Glomerular visceral epithelial cell (primary cell): ENCODE data around the gene PLCD1.
"Not testable (repeated sequence)": the region's sequence is repeated elsewhere in the genome, so short reads cannot be mapped to it uniquely, and the experiment has no call there.

Experiments
- DNase-seq: peaks from one replicate; pipeline ENCODE4 v3.0.0-alpha.2; 2016; ENCODE audit errors: extremely low spot score

Gene PLCD1

DNA sequence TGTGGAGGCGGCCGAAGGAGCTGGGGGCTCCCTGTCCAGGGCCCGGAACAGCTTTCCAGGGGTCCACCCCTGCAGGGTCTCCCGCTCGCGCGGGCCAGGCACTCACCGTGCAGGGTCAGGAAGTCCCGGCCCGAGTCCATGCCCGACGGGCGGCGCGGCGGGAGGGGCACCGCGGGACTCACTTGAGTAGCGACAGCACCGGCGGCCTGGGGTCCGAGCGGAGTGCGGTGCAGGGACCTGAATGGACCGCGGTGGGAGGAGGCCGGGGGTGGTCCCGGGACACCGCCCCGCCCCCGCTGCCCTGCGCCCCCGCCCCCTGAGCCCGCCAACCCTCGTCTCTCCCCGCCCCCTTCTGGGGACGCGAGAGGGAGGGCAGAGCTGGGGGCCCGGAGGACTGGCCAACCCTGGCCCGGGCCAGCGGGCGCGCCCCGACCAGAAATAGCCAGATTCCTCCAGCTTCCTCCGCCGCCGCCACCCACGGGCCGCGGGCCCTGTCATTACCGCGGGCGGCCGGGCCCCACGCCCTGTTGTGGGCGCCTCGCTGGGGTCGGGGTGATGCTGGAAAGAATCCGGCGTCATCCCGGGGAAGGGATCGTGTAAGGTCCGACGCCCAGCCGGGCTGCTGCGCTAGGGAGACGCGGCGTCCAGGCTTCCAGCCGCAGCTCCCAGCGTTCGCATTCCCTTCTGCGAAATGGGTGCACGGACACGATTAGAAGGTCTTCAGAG is at the start of gene PLCD1:
Gene PLCD1 (minus strand): TSS at position 243 of the 726 bp plus-strand sequence. CDS start 103 bp downstream, at position 140.
- peak; percentile 47 for DNase-seq

DNA sequence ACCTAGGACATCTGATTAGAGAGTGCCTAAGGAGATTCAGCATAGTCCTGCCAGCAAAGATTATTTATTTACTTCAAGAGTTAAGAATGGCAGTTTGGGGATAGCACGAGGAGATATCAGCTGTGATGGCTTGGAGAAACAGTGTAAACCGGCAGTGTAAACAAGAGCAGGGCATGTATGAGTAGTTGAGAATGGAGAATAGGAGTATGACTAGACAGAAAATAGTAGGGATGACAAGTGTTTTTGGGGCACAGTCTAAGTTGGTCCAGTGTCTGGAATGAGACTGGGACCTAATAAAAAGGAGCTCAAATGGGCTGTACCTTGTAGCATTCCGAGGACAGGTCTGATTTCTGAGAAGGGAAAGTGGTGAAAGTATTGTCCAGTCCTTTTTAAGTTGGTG is 47.6 kb upstream of the PLCD1 start:
- not testable (repeated sequence) for DNase-seq

DNA sequence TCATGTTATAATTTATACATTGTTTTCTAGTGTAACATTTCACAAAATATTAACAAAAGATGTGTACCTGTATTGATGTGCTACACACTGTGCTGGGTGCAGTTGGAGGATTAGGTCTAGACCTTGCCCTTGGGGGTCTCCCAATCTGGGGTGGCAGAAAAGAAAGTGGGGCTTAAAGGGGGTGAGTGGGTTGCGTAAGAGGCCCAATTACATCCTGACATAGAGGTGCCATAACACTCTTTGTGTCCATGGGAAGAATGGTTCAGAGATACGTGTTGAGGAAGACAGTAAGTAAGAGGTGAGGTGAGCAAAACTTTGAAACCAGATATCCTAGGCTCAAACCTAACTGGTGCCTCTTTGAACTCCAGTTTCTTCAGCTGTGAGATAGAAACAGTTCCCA is 40.6 kb upstream of the PLCD1 start:
- DNase-seq: no peak

DNA sequence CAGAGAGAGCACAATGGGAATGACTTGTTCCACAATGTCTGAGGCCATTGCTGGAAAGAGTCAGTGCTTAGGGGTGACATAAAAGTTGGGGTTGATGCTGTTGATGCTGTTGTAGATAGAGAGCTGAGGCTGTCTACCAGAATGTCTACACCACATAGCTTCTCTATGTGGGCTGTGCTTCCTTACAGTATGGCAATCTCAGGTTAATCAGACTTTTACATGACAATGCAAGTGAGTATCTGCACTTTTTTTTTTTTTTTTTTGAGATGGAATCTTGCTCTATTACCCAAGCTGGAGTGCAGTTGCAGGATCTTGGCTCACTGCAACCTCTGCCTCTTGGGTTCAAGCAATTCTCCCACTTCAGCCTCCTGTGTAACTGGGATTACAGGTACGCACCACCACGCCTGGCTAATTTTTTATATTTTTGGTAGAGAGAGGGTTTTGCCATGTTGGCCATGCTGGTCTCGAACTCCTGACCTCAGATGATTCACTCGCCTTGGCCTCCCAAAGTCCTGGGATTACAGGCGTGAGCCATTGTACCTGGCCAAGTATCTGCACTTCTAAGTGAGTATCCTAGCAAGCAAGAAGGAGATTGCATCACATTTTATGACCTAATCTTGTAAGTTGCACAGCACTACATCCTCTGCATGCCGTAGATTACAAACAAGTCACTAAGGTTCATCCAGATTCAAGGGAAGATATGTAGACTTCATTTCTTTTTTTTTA is 38.2 kb upstream of the PLCD1 start:
- no peak for DNase-seq

DNA sequence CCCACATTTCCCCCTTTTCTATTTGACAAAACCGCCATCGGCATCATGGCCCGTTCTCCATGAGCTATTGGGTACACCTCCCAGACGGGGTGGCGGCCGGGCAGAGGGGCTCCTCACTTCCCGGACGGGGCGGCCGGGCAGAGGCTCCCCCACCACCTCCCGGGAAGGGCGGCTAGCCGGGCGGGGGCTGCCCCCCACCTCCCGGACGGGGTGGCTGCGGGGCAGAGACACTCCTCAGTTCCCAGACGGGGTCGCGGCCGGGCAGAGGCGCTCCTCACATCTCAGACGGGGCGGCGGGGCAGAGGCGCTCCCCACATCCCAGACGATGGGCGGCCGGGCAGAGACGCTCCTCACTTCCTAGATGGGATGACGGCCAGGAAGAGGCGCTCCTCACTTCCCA is 35.0 kb upstream of the PLCD1 start:
- DNase-seq: not testable (repeated sequence)

DNA sequence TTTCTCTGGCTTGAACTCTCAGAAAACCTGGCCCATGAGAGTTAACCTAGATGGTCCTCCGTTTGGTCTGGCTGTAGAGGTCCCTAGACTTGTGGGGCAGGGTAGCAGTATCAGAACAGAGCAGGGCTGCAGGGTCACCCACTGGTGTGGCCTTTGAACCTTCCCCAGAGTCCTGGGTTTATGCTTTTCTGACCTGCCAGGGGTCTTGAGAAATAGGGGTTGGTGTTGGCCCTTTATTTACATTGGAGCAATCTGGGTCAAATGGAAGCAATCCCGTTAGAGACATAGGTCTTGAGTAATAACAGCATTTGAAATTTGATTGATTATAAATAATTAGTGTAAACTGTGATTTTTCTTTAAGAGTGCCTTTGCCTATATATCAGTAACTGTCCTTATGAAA is 33.4 kb upstream of the PLCD1 start:
- no peak for DNase-seq

DNA sequence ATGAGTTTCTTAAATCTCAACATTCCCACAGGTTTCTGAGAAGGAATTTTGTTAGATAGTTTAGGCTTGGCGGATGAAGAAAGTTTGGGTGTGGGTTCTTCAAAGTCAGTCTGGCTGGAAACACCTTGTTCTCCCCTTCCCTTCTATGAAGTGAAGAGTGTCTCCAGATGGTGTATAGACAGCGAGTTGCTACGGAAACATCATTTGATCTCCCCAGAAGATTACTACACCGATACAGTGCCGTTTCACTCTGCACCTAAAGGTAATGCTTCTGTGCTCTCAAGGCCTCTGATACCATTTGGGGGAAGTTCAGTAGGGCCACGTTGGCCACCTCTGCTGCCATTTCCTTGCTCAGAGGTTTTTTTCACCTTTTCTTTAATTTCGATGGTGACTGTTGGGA is 30.1 kb upstream of the PLCD1 start:
- no peak for DNase-seq

DNA sequence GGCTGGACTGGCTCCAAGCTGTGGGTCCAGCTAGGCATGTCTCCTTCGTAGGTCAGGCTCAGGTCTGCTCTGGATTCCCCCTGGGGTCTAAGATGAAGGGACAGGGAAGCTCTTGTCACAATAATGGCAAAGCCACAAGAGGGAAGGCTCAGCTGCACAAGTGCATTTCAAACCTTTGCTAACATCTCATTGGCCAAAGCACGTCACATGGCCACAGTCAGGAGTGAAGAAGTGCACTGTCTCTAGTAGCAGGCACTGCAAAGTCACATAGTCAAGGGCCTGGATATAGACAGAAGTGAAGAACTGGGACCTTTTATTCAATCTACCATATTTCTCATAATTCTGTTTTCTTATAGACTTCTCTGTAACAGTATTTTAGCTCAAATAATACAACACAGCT is 29.7 kb upstream of the PLCD1 start:
- no peak for DNase-seq

DNA sequence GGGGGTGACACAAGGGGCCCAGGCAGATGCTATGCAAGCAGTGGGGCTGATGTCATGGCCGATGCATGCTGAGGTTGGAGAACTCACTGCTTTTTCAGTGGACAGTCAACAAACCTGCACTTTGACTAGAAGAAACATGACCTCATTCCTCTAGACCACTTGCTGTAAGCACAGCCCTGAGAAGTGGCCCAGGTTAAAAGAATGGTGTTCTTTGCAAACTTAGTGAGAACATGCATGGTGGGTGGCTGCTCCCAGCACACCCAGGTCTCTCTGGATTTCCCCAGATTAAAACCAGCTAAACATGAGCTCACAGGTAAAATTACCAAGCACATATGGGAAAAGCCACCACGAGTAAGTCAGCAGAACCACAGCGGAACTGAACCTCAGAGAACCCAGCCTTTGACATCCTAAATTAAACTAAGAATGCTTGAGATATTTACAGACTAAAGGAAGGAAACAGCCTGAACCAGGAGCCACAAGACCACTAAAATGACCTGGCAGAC is 25.1 kb upstream of the PLCD1 start:
- no peak for DNase-seq

DNA sequence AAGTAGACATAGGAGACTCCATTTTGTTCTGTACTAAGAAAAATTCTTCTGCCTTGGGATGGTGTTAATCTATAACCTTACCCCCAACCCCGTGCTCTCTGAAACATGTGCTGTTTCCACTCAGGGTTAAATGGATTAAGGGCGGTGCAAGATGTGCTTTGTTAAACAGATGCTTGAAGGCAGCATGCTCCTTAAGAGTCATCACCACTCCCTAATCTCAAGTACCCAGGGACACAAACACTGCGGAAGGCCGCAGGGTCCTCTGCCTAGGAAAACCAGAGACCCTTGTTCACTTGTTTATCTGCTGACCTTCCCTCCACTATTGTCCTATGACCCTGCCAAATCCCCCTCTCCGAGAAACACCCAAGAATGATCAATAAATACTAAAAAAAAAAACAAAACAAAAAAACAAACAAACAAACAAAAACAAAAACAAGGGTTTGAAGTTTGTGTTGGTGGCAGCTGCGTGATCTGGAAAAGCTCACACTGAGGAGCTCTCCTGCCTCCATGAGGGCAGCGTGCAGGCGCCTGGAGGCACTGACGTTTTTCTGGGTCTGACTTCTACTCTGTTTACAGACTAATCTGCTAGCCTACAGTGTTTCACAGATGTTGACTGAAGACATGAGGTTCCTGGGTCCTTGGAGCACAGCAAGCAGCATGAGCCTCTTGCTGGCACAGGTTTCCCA is 24.5 kb upstream of the PLCD1 start:
- DNase-seq: not testable (repeated sequence)

DNA sequence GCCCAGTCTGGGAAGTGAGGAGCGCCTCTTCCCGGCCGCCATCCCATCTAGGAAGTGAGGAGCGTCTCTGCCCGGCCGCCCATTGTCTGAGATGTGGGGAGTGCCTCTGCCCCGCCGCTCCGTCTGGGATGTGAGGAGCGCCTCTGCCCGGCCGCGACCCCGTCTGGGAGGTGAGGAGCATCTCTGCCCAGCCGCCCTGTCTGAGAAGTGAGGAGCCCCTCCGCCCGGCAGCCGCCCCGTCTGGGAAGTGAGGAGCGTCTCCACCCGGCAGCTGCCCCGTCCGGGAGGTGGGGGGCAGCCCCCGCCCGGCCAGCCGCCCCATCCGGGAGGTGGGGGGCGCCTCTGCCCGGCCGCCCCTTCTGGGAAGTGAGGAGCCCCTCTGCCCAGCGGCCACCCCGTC is 23.8 kb upstream of the PLCD1 start:
- not testable (repeated sequence) for DNase-seq

DNA sequence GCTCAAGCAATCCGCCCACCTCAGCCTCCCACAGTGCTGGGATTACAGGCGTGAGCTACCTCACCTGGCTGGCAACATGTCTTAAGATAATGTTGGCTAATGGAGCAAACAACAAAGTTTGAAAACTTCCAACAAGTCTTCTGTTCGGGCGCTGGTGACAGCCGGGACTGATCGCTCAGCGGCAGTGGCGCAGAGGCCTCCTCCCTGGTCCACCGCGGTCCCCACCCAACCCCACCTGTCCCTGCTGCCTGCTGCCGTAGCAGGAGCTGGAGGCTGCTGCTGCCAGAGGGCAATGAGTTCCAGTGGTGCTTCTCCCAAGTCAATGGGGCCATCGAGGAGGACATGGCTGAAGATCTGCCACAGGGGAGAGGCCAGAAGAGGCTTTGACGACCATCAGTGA is 21.7 kb upstream of the PLCD1 start:
- no peak for DNase-seq

DNA sequence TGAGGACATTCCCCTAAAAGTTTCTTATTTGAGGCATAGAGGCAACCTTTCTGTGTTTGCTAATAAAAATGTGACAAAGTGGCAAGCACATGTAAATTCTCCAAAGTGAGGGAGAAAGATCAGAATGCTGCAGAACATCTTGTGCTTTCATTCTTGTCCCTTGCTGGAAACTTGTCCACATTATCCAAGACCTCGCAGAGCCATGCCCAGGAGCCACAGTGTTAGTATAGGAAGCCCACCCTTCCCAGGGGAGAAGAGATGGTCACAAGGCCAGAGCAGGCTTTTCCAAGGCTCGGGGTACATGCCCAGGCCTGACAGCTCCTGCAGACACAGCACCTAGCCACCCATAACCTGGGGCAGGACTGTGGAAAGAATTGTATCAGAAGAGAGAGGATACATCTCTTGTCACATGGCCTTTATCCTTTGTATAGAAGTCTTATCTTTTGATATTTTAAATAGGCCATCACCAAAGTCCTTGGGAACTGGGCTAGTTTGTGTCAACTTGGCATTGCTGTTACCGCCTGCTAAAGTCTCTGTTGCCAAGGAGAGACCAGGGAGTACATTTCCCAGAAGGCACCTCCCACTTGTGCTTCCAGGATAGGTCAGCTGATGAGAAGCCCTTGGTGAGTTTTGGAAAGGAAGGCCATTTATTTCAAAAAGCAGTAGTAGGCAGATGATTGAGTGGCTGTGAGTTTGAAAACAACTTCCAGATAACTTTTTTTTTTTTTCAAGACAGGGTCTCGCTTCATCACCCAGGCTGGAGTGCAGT is 20.1 kb upstream of the PLCD1 start:
- no peak for DNase-seq

DNA sequence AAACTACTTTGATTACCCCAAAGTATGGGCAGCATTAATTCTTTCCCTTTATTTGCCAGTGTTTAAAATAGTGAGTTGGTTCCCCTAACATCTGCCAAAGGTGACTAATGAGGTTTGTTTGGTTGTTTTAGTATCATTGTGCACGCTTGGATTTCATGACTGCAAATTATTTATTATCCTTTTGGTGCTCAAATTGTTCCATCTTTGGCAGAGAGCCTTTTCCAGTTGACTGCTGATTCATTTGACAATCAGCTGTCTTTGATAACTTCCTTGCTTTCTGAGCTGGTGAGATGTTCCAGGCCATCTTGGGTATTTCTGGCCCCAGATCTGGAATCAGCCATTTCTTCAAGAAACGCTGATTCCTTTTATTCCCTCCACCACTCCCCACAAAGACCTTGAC is 18.5 kb upstream of the PLCD1 start:
- no peak for DNase-seq

DNA sequence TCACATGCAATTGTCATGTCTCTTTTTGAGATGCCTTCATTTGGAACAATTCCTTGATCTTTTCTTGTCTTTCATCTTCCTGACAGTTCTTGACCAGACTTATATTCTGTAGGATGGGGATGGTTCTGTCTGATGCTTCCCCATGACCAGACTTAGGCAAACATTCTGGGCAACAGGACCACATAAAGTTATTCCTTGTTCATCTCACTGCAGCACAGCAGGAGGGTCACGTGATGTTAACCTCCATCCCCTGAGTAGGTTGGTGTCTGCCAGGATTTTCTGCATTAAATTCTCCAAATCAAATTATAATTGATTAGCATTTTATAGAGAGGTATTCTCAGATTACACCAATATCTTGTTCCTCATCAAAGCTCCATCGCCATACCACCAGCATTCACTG is 17.4 kb upstream of the PLCD1 start:
- no peak for DNase-seq

DNA sequence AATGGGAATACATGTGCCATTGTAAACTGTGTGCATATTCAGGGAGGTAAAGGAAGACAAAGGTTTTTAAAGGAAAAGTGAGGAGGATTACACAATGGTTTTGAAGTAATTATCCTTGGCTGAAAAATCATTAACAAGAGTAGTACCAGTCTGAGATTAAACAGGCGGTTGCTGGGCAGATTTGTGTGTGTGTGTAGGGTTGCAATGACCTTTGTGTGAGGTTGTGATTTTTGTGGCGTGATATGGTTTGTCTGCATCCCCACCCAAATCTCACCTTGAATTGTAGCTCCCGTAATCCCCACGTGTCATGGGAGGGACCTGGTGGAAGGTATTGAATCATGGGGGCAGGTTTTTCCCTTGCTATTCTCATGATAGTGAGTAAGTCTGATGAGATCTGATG is 16.6 kb upstream of the PLCD1 start:
- DNase-seq: no peak

DNA sequence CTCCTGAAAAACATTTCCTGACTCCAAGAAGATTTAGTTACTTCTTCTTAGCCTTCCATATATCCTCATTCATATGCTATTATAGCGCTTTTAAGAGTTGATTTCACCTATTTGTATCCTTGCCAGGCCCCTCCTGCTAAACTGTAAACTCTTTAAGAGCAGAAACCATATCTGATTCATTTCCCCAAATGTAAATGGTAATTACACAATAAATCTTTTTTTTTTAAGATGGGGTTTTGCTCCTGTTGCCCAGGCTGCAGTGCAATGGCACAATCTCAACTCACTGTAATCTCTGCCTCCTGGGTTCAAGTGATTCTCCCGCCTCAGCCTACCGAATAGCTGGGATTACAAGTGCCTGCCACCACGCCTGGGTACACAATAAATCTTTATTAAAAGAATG is 14.0 kb upstream of the PLCD1 start:
- DNase-seq: no peak

DNA sequence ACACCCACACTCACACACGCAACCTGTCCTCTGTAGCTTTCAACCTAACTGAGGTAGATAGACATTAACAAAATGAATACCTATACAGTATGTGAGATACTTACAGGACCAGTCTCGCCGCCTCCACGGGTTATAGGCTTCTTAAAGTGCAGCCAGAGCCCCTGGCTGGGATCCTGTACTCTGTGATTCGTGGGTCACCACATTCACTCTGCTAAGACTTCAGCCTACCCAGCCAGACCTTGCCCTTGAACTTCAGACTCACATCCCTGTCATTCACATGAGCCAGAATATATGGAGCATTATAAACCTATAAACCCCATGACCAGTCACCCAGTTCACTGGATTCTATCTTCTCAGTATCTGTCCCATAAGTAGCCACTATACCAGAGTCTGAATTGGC is 11.0 kb upstream of the PLCD1 start:
- DNase-seq: no peak

DNA sequence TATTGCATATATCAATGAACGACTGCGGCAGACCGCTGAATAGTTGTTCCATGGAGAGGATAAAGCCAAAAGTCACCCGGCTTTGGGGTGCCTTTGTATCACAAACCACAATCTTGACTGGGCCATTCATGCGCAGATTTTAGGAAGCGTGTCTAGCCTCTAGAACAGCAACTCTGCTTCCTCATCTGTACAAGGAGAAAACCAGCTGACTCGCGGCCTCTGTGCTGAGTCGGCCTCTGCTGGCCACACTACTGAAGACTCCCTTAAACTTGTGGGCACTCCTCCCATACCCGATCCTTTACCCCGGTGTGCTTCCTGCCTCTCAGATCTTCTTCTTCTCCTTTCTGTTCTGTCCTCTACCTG is 10.4 kb upstream of the PLCD1 start:
- no peak for DNase-seq

DNA sequence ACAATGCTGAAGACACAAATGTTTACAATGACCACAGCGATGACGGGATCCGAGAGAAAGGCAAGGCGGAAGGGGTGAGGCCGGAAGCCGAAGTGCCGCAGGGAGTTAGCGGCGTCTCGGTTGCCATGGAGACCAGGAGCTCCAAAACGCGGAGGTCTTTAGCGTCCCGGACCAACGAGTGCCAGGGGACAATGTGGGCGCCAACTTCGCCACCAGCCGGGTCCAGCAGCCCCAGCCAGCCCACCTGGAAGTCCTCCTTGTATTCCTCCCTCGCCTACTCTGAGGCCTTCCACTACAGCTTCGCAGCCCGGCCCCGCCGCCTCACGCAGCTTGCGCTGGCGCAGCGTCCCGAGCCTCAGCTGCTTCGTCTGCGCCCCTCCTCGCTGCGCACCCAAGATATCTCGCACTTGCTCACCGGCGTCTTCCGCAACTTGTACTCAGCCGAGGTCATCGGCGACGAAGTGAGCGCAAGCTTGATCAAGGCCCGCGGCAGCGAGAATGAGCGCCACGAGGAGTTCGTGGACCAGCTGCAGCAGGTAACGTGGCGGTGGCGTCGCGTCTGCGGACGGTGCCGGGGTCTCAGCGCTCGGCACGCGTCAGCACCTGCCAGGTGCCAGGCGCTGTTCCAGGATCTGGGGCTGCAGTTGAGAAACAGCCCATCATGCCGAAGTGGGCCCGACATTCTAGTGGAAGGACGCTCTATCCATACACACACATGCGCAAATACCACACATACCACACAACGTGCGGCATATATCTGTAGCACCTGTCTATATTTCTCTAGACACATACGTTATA is 9.9 kb upstream of the PLCD1 start, which contains the start of gene DLEC1:
Gene DLEC1 (plus strand): TSS at position 108 of the 798 bp plus-strand sequence. CDS start 18 bp downstream, at position 126.
- no peak for DNase-seq

DNA sequence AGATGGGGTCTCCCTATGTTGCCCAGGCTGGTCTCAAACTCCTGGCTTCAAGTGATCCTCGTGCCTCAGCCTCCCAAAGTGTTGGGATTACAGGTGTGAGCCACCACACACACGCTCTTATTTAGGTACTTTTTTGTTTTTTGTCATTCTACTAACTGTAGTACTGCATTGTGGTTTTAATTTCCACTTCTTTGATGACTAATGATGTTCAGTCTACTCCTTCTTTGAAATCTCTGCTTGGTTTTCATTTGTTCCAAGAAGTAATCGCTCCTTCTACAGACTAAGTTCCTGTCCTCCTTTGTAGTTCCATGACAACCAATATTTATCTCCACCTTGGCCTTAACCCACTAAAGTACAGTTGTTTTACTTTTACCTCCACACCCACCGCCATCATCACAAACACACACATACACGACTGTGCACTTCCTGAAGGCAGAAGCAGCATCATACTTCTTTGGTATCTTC is 9.0 kb upstream of the PLCD1 start:
- DNase-seq: no peak
